Upper lobe of right lung (tissue), 1 donor: ENCODE measurements around the gene CLUH. TPM values are rescaled to one million over a fixed set of nuclear protein-coding genes. Genes with fewer than 3 reads are reported as not detected.

Experiments
- ATAC-seq: fragments of 200-7000 bp; cut with Tn5 transposase; one replicate; pipeline ENCODE4 v1.9.1; 2020; ENCODE audit warnings: mild to moderate bottlenecking, moderate library complexity
- DNase-seq: peaks from one replicate; pipeline ENCODE4 v3.0.0-alpha.2; 2020
- H3K27ac ChIP-seq: fragments of 200-600 bp; one replicate; pipeline ENCODE4 v1.8.0; 2022
- H3K27me3 ChIP-seq: fragments of 200-600 bp; one replicate; pipeline ENCODE4 v1.8.0; 2022; ENCODE audit warnings: mild to moderate bottlenecking
- H3K36me3 ChIP-seq: fragments of 200-600 bp; one replicate; pipeline ENCODE4 v1.8.0; 2022
- H3K4me1 ChIP-seq: fragments of 200-600 bp; one replicate; pipeline ENCODE4 v1.8.0; 2022
- H3K4me3 ChIP-seq: fragments of 200-600 bp; one replicate; pipeline ENCODE4 v1.8.0; 2022; ENCODE audit warnings: mild to moderate bottlenecking
- H3K9me3 ChIP-seq: fragments of 200-600 bp; one replicate; pipeline ENCODE4 v1.8.0; 2022
- intact Hi-C: fragments of 100-400 bp; cut with DNase I; formaldehyde crosslinking; loops from one replicate; pipeline ENCODE4 v1.11.0; 2022
- total RNA-seq: library from RNA; stranded (reverse); fragmentation: NEBNext Ultra II Directional; extraction: Animal tissue kit (Norgen Biotek cat#: 25700); gene quantifications from one replicate; pipeline ENCODE4 v1.2.1, GENCODE V29; 2021
- TF ChIP-seq, protein P1 (sequence below): fragments of 200-600 bp; IDR thresholded peaks from one replicate; pipeline ENCODE4 v1.8.0; 2022; ENCODE audit warnings: antibody characterized with exemption
- donor health status: DM: no; HTN: yes; CAD: no; lungs with severe emphysema.

Gene CLUH
- total RNA-seq, 1 donor from 2014 or later: 63.5 TPM

DNA sequence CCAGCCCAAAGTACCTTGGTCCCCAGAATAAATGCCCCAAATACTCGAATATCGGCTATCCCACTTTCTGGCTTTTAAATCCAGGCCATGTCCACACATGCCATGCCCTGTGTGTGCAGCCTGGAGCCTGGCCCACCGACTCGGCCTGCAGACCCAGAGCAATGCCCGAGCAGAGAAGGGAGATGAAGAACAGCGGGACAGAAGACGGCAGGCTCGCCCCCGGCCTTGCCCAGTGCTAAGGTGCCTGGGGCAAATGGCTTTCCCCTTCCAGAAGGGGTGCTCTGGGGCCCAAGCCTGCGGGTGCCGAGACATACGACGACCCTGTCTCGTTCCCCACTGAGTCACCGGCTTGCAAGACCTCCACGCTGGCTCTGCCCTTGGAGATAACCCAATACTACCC lies 8.0 kb downstream of the CLUH start:
- intact Hi-C loops: no loop called here
- H3K4me3 ChIP-seq: no peak overlapping the region
- ATAC-seq (no peak), DNase-seq (peak; percentile 51)
- TF ChIP-seq, protein P1, sequence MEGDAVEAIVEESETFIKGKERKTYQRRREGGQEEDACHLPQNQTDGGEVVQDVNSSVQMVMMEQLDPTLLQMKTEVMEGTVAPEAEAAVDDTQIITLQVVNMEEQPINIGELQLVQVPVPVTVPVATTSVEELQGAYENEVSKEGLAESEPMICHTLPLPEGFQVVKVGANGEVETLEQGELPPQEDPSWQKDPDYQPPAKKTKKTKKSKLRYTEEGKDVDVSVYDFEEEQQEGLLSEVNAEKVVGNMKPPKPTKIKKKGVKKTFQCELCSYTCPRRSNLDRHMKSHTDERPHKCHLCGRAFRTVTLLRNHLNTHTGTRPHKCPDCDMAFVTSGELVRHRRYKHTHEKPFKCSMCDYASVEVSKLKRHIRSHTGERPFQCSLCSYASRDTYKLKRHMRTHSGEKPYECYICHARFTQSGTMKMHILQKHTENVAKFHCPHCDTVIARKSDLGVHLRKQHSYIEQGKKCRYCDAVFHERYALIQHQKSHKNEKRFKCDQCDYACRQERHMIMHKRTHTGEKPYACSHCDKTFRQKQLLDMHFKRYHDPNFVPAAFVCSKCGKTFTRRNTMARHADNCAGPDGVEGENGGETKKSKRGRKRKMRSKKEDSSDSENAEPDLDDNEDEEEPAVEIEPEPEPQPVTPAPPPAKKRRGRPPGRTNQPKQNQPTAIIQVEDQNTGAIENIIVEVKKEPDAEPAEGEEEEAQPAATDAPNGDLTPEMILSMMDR: no peak
- H3K9me3 ChIP-seq: no peaks in the 10 kb centered on the region
- peaks cover 15% of the 10 kb centered on the region for H3K4me1 ChIP-seq
- H3K27ac ChIP-seq: no peak overlapping the region
- peaks cover 49% of the 10 kb centered on the region for H3K36me3 ChIP-seq
- no peaks in the 10 kb centered on the region for H3K27me3 ChIP-seq

DNA sequence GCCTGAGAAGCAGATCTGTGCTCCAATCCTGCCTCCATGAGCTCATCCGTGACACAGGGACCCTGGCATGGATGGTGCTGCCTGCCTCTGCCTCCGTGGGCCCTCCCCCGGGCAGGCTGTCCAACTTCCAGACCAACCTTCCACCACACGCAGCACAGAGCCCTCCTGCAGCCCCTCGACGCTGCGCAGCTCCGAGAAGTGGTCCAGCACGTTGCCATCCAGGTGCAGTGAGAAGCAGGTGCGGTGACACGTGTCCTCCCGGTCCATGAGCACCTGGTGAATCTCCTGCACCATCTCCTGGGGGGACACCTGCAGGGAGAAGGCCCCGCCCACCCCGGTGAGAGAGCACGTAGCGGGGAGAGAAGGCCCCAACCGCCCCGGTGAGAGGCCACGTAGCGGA lies 8.4 kb downstream of the CLUH start:
- peak; percentile 60 for DNase-seq
- no peak overlapping the region for H3K27ac ChIP-seq
- no peaks in the 10 kb centered on the region for H3K27me3 ChIP-seq
- H3K4me3 ChIP-seq: no peak overlapping the region
- no peaks in the 10 kb centered on the region for H3K9me3 ChIP-seq
- H3K4me1 ChIP-seq: peaks cover 10% of the 10 kb centered on the region
- TF ChIP-seq, protein P1: no peak
- ATAC-seq: no peak
- intact Hi-C loops: no loop called here
- H3K36me3 ChIP-seq: peaks cover 53% of the 10 kb centered on the region

DNA sequence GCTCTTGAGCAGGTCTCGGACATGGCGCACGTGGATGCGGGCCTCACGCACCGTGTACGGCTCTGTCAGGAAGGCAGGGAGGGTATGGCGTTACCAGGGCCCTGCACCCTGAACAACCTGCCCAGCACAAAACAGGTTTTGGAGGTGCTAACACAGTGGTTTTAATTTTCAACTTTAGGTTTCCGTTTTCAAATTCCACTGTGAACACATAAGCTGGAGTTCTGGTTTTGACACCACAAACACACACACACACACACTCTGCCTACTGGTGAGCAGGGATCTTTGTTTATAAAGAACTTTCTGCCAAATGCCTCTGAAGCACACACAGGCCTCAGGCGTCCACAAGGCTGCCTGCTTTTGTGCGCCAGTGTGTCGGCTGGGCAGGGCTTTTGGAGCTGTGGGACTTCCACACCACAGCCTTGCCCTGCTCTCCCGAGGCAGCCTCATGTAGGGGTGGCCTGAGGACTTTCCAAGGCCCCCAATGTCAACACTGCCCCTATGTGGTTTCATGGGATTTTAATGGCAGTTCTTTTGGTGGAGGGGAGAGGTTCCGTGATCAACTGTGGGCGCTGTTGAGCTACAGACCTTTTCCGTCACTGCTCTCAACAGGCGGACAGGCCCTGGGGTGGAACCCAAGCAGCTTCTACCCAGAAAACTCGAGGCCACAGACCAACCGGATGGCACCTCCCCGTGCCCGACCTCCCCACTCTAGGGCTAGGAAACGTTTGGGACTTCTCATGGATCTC lies 9.4 kb downstream of the CLUH start:
- Histone ChIP-seq H3K4me3 (no peak overlapping the region), H3K27me3 (no peaks in the 10 kb centered on the region), H3K36me3 (peaks cover 61% of the 10 kb centered on the region), H3K27ac (no peak overlapping the region), H3K9me3 (no peaks in the 10 kb centered on the region), H3K4me1 (peaks cover under 1% of the 10 kb centered on the region)
- DNase-seq (peak; percentile 41), ATAC-seq (no peak)
- intact Hi-C loops: no loop called here
- TF ChIP-seq, protein P1: no peak

DNA sequence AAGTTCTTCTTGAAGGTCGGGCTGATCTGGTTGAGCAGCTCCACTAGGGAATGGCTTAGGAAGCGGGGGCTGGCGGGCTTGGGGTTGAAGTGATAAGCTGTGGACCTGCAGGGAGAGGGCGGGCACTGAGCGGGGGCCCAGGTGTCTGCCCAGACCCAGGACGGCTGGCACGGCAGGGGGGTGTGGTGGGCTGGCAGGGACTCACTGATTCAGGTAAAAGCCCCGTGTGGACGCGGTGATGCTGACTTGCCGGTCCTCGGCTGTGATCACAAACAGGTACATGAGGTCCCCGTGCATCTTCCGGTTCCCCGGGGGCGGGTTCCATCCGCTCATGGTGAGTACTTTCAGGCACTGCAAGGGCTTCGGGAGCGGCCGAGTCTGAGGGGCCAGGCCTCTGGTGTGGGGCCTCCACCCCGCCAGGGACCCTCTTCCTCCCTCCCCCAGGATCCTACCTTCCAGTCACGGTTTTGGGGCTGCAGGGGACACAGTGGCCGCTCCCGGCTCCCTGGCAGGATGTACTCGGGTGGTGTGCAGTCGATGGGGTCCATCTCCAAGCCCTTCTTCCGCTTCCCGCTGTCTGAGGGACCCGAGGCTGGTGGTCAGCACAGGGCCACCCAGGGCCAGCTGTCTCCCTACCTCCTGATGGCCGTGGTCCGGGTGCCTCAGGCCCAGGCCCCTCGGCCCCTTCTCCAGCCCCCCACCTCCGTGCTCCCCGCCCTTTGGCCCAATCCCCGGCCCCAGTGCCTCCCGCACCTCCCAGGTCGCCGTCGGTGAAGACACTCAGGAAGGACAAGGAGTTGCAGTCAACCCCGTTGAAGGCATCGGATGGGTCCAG lies 10.2 kb downstream of the CLUH start:
- intact Hi-C loops: no loop called here
- TF ChIP-seq, protein P1: no peak
- Histone ChIP-seq H3K27me3 (no peaks in the 10 kb centered on the region), H3K4me1 (no peaks in the 10 kb centered on the region), H3K9me3 (no peaks in the 10 kb centered on the region), H3K36me3 (peaks cover 68% of the 10 kb centered on the region), H3K27ac (no peak overlapping the region), H3K4me3 (no peak overlapping the region)
- no peak for ATAC-seq
- peak; percentile 64 for DNase-seq

DNA sequence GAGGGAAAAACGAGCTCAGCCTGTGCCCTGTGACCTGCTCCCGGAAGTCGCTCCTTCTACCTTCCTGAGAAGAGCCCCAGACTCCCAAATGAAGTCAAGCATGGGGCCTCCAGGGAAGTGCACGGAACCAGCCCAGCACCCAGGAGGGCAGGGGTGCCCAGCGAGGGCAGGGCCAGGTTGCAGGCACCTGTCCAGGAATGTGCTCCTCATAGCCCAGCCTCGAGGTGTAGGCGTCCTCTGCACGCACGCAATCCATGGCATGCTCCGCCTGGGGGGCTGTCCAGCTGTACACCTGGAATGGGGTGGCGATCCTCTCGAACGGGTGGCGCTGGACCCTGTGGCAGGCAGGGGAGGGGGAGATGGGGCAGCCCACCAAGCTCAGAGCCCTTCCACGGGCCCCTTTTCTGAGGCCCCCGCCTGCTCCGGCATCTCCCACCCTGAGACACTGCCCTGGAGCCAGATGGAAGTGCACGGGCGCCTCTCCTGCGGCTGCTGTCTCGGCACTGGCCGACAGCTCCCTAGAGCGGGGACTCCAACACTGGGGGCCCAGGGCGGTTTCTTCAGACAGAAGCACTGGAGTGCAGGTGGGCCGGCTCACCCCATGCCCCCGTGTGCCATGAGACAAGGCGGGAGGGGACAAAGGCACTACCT lies 10.9 kb downstream of the CLUH start:
- H3K4me3 ChIP-seq: no peak overlapping the region
- DNase-seq: peak; percentile 63
- no peak for ATAC-seq
- H3K36me3 ChIP-seq: peaks cover 76% of the 10 kb centered on the region
- no peaks in the 10 kb centered on the region for H3K4me1 ChIP-seq
- intact Hi-C loops: no loop called here
- no peak overlapping the region for H3K27ac ChIP-seq
- no peaks in the 10 kb centered on the region for H3K27me3 ChIP-seq
- H3K9me3 ChIP-seq: no peaks in the 10 kb centered on the region
- TF ChIP-seq, protein P1: no peak
